ENCODE results near the gene P2RX6.
"Not testable (repeated sequence)": the region's sequence is repeated elsewhere in the genome, so short reads cannot be mapped to it uniquely, and the experiment has no call there.

Gene P2RX6

DNA sequence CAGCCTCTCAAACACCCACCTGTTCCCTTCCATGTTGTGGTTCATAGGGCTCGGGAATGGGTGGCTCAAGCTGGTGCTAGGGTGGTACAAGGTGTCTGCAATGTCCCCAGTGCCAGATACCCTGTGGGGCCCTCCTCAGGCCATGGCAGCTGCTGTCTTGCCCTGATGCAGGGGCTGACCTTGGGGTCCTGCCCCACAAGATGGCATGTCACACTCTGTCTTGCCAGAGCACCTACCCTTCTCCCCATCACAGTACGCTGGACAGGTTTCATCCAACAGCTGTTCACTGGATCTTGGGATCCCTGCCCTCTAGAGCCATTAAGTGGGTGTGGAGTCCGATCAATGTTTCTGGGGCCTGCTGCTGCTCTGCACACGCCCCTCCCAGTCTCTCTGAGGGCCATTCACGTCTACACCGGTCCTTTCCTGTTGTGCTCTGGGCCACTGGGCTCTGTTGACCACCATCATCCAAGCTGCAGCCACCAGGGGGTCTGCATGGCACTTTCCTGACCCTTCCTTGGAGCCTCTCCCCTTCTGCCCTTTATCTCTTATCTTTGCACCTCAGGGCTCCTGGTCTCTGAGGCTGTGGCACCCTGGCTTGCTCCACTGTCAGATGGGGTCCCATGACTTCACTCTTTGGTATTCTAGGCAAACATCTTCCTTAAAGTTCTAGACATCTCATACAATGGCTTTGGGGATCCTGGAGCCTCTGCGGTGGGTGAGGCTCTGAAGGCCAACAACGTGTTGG is 37.9 kb downstream of the P2RX6 start:
- DNase-seq (ENCODE audit: low read depth): no peak

DNA sequence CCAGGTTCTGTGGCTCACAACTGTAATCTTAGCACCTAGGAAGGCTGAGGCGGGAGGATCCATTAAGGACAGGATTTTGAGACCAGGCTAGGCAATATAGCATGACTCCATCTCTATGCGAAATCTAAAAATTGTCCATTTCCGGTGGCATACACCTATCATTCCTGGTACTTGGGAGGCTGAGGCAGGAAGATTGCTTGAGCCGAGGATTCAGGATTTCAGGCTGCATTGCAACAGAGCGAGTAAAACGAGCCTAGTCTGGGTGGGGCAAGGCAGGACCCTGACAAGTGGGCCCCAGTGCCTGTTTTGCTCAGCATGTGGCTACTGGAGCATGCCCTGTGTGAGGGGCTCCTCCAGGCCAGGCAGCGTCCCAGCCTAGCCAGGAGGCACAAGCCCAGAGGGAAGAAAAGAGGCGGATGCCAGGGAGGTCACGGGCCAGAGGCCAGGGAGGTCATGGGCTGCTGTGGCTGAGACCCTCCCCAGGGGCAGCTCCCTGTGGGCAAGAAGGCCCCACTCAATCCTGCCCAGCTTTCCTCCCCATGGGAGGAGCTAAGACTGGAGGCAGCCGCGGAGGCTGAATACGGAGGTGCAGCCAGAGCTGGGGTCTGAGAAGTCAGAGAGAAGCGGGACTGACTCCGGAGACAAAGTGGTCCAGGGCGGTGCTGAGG is 39.2 kb downstream of the P2RX6 start:
- DNase-seq (ENCODE audit: low read depth): no peak

DNA sequence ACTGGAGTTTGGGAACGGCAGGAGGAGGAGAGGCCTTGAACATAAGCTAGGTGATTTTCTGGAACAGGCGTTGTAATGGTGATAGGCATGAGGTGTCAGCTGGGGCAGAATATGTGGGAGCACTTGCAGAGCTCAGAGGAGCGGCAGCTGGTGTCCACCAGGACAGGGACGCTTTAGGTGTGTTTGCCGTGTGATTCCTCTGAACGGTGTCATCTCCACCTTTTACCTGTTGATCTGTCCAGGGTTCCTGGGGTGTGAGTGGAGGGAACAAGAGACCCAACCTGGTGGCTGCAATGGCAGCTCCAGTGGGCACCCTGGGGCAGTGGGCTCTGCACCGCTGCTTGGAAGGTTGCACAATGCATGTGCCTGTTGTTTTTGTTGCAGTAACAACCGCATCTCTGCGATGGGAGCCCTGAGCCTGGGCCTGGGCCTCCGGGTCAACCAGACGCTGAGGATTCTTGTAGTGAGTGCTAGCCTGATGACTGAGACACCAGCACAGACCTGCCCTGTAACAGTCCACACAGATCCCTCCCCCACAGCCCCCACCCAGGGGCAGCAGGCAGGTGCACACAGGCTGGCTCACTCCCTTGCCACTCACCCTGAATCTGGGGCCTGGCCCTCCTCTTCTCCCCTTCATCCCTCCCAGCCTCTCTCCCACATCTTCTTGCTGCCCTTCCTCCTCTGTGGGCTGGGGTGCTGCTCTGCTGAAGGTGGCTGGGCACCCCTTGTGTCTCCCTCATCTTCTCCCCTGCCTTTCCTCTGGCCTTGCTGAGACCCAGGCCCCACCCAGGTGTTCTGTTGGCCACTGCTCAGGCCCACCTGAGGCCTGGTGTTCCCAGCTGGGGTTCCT is 40.0 kb downstream of the P2RX6 start:
- DNase-seq (ENCODE audit: low read depth): no peak

DNA sequence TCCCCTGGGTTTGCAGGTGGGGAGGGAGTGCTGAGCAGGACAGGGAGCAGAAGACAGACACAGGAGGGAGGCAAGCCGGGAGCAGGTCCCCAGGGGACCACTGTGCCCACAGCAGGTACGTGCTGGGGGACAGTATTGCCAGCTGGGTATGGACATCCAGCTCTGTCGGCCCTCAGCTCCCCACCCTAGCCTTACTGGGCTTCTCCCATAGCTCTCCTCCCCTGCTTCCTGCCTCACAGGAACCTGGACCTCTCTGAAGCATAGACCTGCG is 40.5 kb downstream of the P2RX6 start:
- no peak for DNase-seq (ENCODE audit: low read depth)

DNA sequence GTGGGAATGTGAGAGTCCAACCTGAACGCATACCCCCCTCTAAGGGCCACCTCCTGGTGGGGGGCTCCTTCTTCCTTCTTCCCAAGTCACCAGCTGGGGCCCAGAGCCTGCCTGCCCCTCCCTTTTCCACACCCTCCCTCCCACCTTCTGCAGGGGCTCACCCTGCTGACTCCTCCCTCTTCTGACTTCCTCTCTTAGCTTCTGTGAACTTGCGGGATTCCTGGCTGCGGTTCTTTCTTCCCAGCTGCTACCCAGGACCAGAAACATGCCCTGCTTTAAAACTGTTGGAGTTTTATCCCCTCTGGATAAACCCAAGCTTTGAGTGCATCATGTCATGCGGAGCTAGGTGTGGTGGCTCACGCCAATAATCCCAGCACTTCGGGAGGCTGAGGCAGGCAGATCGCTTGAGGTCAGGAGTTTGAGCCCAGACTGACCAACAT is 40.9 kb downstream of the P2RX6 start:
- DNase-seq (ENCODE audit: low read depth): no peak

DNA sequence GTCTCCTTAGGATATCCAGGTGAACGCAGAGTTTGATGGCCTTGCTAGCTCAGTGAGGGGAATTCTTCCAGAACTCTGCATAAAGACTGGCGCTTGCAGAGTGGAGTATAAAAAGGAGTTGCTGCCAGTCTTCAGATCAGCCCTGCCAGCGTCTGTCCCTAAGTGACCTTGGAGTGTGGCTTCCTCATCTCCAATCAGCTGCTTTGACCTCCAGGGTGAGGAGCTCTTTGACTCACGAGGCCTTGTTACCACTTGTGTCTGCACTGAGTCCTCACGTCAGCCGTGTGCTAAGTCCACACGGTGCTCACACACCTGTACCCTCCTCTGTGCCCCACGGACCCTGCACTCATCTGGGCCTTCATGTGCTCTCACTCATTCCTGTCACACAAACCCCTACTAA is 45.4 kb downstream of the P2RX6 start:
- DNase-seq (ENCODE audit: low read depth): not testable (repeated sequence)

DNA sequence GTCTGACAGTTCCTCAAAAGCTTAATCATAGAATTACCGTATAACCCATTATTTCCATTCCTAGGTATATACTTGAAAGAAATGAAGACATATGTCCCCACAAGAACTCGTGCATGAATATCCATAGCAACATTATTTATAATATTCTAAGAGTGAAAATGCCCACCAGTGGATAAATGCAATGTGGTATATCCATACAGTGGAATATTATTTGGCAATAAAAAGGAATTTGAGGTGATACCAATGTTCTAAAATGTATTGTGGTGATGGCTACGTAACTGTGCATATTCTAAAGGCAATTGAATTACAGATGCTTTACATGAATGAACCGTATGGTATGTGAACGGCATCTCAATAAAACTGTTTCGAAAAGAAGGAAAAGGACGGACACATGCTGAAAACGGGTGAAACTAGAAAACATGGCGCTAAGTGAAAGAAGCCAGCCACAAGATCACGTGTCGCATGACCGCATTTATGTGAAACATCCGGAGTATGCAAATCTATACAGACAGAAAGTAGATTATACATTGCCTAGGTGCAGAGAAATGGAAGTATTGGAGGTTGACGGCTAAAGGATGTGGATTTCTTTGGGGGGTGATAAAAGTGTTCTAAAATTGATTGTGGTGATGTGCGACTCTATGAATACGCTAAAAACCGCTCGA is 46.8 kb downstream of the P2RX6 start:
- not testable (repeated sequence) for DNase-seq (ENCODE audit: low read depth)

DNA sequence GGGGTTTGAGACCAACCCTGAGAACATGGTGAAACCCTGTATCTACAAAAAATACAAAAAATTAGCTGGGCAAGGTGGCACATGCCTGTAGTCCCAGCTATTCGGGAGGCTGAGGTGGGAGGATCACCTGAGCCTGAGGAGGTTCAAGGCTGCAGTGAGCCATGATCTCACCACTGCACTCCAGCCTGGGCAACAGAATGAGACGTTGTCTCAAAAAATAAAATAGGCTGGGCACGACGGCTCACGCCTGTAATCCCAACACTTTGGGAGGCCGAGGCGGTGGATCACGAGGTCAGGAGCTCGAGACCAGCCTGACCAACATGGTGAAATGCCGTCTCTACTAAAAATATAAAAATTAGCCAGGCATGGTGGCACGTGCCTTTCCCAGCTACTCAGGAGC is 49.5 kb downstream of the P2RX6 start:
- not testable (repeated sequence) for DNase-seq (ENCODE audit: low read depth)

DNA sequence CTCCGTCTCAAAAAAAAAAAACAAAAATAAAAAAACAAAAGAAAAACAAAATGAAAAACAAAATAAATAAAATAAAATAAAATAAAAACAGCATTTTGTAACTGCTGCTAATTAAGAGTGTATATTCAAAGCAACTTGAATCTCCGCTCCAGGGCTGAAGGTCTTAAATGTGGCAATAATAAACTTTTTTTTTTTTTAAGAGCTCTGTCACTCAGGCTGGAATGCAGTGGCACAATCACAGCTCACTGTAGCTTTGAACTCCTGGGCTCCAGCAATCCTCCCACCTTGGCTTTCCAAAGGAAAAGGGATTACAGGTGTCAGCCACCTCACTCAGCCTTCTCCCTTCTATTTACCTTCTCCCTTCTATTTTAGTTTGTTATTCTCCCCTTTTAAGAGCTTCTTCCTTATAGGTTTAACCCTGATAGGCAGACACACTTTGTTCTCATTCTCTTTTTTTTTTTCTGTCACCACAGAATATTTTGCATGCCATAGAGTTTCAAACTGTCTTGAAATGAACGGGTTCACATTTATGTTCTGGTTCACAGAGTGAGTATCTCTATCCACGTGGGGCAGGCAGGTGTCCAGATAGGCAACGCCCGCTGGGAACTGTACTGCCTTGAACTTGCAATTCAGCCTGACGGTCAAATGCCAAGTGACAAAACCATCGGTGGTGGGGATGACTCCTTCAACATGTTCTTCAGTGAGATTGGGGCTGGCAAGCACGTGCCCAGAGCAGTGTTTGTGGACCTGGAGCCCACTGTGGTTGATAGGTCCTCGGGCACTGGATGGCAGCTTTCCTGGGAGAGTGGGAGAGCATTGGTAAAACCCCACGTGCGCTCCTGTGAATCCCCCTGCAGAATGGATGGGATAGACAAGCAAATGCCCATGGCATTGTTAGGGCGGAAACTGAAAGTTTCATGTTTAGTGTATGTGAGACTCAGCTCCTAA is 50.2 kb downstream of the P2RX6 start:
- DNase-seq (ENCODE audit: low read depth): no peak

DNA sequence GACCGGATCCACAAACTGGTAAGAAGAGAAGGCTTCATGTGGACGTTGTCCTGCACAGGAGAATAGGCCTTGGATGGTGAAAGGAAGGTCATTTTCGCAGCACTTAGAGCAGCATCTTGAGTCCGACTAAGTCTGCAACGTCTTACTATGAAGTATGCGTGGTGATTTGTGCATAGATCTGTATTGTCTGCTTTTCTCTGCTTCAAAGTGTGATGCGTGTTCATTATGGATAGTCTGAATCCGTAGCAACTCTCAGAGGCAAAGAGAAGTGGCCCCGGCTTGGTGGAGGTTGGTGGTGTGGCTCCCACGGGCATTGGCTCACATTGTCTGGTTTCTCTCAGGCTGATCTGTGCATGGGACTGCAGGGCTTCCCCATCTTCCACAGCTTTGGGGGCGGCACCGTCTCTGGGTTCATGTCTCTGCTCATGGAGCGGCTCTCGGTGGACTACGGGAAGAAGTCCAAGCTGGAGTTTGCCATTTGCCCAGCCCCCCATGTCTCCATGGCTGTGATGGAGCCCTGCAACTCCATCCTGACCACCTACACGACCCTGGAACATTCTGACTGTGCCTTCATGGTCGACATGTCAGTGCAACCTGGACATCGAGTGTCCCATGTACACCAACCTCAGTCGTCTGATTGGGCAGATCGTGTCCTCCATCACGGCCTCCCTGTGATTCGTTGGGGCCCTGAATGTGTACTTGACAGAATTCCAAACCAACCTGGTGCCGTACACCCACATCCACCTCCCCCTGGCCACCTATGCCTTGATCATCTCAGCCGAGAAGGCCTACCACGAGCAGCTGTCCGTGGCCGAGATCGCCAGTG is 52.3 kb downstream of the P2RX6 start:
- no peak for DNase-seq (ENCODE audit: low read depth)

DNA sequence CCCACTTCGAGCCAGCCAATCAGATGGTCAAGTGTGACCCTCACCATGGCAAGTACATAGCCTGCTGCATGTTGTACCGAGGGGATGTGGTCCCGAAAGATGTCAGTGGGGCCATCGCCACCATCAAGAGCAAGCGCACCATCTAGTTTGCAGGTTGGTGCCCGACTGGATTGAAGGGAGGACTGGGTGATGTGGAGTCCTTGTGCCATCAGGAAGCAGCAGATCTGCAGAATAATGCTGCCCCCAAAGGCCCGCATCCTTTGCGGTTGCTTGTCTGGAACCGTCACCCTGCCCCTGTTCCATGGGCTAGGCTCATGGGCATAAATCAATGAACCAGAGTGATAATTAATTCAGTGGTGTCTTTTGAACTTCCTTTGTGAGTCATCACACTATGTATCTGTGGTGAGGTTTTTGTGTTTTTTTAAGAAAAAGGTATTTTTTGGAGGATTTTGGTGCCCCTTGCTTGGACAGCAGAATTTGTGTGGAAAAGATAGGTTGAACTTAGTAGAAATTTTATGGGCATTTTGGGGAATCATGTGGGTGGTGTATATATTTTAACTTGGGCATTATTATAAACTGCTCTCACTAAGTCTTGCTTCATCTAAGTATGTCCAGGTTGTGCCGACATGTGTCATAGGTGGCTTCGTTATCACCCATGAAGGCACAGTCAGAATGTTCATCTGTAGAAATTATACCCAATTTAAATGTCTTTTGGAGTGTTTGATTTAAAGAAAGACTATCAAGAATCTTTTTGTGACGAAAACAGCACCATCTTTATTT is 53.1 kb downstream of the P2RX6 start:
- DNase-seq (ENCODE audit: low read depth): no peak

DNA sequence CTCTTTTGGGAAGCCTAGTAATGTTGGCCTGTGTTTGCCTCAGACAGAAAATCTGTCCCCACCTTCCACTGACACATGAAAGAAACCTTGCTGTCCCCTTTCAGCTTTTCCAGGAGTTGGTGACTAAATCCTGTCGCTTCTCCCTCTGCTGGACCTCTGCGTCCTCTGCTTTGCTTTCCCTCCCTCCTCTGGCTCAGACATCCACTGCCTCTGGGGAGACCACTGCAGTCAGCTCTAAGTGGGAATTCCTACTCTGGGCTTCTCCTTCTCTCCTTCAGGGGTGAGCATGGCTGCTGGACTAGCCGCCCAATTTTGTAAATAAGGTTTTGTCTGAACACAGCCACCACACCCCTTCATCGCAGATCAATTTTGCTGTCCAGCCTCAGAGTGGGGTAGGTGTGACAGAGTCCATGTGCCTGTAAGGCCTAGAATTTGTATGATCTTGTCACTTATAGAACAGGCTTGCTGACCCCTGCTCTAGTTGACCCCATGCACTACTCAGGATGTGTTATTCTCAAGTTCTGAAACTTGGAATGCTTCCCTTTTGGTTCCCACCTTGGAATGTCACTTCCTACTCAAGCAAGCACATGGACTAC is 53.8 kb downstream of the P2RX6 start:
- DNase-seq (ENCODE audit: low read depth): no peak

DNA sequence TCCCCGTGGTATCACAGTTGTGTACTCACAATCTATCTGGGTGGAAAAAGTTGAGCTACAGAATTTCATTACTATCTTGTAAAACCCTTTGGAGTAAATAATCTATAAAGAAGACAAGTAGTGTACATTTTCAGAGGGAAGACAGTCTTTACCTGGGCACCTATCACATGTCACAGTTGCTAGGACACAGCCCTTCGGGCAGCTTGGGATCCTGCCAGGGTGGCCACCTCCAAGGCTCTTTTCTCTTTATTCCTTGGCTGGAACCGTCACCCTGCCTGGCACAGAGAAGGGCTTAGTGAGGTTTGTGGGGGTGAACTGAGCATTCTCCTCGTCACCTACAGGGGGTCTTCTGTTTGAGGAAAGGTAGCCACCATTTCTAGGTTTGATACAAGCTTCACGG is 54.4 kb downstream of the P2RX6 start:
- DNase-seq (ENCODE audit: low read depth): no peak

DNA sequence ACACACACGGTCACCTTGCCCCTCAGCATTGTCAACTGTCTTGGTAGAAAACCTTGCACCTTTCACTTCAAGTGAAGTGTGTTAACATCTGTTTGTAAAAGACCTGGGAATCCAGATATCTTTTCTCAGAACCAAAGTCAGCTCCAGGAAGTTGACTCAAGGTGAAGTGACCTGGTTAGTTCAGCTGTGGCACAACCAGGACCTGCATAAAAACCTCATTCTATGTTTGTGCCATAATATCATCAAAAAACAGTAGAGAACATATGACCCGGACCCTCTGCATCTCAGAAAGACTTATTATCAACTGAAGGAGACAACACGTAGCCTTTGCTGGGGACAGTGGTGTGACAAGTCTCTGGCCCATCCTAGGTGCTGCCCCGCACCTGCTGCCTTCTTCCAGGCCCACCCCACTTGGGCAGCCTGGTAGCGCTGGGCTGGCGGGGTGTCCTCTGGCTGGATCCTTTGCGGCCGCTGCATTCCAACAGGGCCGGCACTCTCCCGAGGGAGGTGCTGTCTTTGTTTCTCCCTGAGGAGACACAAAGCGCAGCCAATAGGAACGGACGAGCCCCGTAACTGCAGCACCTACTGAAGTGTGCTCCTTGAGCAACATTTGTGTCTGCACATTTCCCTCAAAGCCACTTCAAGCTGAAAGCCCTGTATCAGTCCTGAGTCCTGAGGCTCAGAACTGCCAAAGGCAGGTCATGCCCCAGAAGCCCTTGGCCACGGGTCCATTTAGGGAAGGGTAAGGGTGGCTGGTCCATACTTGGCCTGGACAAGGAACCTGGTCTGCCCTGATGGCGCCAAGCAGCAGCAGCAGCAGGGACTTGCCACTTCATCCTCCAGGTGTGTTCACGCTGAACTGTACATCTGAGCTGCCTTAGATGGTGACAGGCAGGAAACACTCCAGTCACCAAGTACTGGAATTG is 56.0 kb downstream of the P2RX6 start:
- DNase-seq (ENCODE audit: low read depth): no peak

DNA sequence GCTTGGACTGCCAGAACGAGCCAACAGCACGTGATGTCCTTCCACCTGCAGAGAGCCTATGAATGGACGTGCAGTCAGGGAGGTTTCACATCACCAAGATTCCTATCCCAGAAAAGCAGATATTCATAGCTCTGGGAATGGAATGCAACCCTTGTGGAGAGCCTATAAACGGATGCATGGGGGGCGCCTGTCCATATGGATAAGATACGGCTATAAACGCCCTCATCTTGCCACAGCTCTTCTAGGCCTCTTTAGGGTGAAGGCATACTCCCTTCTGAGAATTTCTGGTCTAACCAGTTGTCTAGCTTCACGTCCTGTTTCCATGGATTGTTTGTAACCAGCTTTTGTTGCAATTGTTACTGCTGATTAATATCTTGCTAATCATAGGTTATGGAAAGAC is 56.8 kb downstream of the P2RX6 start:
- not testable (repeated sequence) for DNase-seq (ENCODE audit: low read depth)

DNA sequence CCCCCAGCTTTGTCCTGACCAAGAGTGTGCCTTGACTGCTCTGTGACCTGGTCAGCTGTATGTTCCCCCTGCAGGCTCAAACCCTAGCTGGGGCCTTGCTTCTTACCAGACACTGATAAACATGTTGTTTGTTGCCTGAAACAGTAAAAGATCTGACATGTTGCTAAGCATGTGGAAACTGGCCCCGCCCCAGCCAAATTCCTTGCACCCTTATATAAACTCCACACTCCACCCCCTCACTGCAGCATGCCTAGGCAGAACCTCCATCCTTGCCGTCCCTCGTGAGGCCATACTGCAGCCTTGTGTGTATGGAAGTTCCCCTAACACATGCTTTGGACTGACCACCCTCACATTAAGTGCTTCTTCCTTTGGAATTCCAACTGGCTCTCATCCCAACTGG is 58.1 kb downstream of the P2RX6 start:
- no peak for DNase-seq (ENCODE audit: low read depth)

DNA sequence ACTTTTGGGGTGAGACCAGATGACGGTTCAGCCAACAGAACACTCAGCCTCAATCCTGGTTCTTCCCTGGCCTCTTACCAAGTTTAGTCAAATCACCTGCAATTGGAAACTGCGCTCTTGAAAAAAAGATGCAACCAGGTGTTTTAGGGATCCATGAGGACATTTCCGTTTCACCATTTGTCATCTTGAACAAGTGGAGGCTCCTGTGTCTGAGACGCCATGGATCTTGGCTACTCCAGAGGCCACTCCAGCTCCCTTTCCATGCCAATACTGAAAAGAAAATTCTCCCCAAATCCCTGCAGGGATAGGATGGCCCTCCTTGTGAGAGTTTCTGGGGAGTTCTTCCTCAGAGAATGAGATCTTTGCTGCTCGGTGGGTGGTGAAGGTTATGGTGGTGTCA is 58.5 kb downstream of the P2RX6 start:
- no peak for DNase-seq (ENCODE audit: low read depth)

DNA sequence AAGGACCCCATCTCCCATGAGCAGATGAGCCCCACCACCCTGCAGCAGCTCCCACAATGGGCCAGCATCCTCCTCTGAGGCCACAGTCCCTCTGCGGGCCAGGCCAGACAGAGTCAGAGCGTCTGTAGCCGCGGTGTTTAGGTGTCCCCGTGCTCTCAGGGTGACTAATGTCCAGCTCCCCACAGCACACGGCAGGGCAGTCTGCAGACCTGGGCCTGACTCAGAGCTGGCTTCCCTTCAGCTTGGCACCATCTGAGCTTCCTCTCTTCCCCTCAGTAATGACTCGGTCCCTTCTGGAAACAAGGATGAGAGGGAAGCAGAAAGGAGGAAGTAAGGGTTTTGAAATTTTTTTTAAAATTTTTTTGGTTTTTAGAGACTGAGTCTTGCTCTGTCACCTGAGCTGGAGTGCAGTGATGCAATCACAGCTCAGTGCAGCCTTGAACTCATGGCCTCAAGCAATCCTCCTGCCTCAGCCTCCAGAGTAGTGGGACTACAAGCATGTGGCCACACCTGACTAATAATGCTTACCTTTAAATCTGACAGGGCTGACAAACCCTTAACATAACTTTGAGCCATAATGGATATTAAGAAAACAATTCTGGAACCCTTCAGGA is 59.2 kb downstream of the P2RX6 start:
- DNase-seq (ENCODE audit: low read depth): no peak
